ENCODE results near the gene CPNE2.

- TF ChIP-seq CTCF (conservative IDR thresholded peaks at IDR 0.05) (no peak), EZH2 (IDR thresholded peaks at IDR 0.05; ENCODE audit: low read depth) (no peak)
Observed at GRCh38 chr16:57093666-57094564, 1.5 kb downstream of the CPNE2 start.
